Thyroid gland (tissue), 4 donors: Measurements from ENCODE around the gene ACOT4.

Experiments used
- CTCF ChIP-seq, 6 experiments: fragments of 200-600 bp in 3 of 6; fragments of 450-650 bp in 3 of 6; sonication (generic) in 3 of 6; IDR thresholded peaks; one replicate each; pipeline ENCODE4 v1.5.1; 2016 to 2019; ENCODE audit warnings: antibody characterized with exemption in 6 of 6, mild to moderate bottlenecking in 2 of 6, inconsistent platforms in 1 of 6, moderate library complexity in 1 of 6
- POLR2A ChIP-seq, 2 donors: fragments of 450-650 bp; IDR thresholded peaks; one replicate each; pipeline ENCODE4 v1.6.1; 2017; ENCODE audit warnings: antibody characterized with exemption in 2 of 2, mild to moderate bottlenecking in 2 of 2, moderate library complexity in 1 of 2

DNA sequence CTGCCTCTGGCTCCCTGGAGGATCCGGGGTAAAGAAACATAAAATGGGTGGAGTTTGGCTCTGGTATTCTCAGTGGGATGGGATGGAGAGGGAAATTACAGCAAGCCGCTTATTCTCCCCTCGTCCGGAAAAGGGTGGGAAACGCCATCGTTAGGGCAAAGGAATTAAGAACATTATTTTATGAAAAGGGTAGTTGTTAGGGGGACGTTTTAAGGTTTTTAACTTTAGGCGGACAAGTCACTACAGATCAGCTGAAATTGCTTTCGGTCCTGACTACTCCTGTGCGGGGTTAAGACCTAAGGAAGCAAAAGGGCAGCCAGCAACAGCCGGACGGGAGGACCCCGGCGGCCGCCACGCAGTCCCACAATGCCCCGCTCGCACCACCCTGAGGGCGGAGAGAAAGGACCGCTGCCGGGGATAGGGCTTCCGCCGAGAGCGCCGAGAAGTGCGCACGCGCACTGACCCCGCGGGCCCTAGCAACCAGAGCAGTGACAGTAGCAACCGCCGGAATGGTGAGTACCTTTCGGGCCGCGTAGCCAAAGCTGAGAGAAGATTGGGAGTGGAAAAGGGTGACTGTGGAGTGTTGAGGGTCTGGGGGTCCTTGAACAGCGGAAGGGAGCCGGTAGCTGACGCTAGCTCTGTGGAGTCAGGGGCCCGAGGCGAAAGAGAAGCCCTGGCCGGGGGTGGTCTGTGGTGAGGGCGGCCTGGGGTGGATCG is 53.0 kb downstream of the ACOT4 start, which contains the start of gene DNAL1:
- peak in 1 of 6 experiments; percentile 19 for TF ChIP-seq CTCF (IDR thresholded peaks at IDR 0.05)
- TF ChIP-seq POLR2A (IDR thresholded peaks at IDR 0.05) = peak in 1 of 2 donors; percentile 80
